ENCODE measurements around the gene SPATA17.

The SPATA17 gene

DNA sequence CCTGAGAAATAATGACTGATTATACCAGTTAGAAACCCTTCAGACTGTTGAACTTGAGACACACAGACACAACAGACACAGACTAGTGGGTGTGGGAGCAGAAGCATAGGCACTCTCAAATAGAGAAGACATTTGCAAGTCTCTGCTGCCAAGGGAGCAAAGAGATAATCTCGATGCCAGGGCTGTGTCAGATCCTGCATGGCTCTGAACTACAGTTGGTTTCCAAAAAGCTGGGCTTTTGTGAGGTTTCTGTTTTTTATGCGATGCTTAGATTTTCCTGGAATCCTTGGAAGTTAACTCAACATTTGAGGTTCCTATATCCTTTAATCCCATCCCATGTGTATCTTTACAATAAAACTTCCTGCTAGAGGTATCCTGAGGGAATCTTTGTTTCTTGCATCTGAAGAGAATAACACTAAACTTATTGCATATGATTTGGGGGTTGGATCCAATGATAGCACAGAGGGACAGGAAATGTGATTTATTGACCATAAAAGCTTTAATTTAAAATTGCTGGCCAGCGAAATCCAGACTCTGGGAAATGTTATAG lies 236.4 kb downstream of the SPATA17 start:
- TF ChIP-seq, protein P1, sequence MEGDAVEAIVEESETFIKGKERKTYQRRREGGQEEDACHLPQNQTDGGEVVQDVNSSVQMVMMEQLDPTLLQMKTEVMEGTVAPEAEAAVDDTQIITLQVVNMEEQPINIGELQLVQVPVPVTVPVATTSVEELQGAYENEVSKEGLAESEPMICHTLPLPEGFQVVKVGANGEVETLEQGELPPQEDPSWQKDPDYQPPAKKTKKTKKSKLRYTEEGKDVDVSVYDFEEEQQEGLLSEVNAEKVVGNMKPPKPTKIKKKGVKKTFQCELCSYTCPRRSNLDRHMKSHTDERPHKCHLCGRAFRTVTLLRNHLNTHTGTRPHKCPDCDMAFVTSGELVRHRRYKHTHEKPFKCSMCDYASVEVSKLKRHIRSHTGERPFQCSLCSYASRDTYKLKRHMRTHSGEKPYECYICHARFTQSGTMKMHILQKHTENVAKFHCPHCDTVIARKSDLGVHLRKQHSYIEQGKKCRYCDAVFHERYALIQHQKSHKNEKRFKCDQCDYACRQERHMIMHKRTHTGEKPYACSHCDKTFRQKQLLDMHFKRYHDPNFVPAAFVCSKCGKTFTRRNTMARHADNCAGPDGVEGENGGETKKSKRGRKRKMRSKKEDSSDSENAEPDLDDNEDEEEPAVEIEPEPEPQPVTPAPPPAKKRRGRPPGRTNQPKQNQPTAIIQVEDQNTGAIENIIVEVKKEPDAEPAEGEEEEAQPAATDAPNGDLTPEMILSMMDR (IDR thresholded peaks at IDR 0.05; ENCODE audit: low read depth, low read length): no peak
- DNase-seq (ENCODE audit: extremely low read depth, low read depth): no peak

DNA sequence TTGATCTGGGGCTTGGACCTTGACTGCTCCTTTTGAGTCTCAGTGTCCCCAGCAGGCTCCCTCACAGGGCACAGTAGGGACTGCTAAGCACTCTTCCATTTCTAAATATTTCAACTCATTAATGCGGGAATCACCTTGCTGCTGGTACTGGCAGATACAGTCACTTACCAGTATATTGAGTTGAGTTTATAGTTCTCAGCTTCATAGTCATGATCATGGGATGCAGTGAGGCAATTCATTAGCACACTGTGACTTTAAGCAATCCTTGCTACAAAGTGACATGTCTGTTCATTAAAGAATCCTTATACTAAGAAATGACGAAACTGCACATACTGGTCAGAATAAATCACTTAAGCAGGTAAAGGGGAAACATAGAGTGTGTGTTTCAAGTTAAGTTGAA lies 240.8 kb downstream of the SPATA17 start:
- TF ChIP-seq, protein P1 (IDR thresholded peaks at IDR 0.05; ENCODE audit: low read depth, low read length): no peak
- no peak for DNase-seq (ENCODE audit: extremely low read depth, low read depth)

DNA sequence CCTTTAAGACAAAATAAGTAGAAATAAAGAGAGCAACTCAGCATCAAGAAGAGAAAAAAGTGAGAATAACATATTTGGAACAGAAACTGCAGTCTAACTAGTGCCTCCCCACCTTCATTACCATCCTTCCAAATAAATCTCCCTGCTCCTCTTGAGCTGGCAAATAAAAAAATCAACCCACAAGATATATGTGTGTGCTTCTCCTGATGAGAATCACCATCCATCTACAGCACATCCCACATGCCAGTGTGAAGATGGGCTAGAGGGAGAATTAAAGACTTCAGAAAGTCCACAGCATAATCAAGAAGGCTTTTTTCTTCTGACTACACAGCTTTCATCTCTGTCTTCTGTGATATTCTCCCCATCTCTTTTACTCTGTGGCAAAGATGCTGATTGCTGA lies 244.1 kb downstream of the SPATA17 start:
- TF ChIP-seq, protein P1 (IDR thresholded peaks at IDR 0.05; ENCODE audit: low read depth, low read length): no peak
- DNase-seq (ENCODE audit: extremely low read depth, low read depth): no peak

DNA sequence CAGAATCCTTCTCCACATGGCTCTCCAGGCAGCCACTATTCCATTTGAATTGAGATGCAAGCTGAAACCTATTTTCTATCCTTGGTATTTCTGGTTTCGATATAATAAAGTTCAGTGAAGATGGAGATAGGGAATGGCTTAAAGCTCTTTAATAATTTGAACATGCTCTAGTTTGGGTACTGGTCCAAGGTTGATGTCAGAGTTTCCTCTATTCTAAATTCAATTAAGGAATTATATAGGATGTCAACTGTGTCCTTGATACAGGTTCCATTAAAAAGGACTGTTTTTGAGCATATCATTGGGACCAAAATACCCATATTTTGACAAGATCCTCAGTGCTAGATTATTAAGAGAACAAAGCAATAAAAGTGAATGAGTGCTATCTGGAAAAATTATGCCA lies 245.3 kb downstream of the SPATA17 start:
- TF ChIP-seq, protein P1 (IDR thresholded peaks at IDR 0.05; ENCODE audit: low read depth, low read length): no peak

DNA sequence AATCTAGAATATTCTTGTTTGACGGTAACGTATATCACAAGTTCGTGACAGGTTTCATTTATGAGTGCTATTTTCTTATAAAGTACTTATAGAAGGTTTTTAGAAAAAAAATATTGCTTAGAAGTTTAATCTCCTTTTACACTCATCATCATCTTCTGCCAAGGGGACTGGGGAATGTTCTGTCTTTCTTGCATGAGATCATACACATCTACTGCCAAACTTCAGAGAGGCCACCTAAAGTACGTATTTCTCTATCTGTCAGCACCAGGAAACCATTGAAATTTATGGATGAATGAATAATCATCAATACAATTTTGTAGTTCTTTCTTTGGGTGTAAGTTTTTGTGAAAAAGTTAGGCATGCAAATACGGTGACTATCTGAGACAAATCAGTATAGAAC lies 245.8 kb downstream of the SPATA17 start:
- TF ChIP-seq, protein P1 (IDR thresholded peaks at IDR 0.05; ENCODE audit: low read depth, low read length): no peak
- no peak for DNase-seq (ENCODE audit: extremely low read depth, low read depth)

More for the DNA sequence above, 245.3 kb downstream of the SPATA17 start:
- DNase-seq (ENCODE audit: extremely low read depth, low read depth): no peak

DNA sequence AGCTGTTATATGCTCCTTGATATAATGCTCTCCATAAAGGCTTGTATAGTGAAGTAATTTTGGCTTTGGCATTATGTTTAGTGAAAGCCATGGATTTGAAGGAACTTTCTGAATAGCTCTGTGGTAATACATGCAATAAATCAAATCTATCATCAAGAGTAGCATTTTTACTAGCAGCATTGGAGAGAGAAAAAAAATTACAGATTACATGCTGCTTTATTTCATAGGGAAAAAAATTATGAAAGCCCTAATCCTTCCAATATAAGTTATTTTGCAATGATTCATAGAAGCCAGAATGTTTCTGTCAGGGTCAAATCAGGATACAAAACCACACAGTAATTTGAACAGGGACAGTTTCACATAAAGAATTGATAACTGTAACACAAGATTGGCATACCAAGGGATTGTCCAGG lies 250.0 kb downstream of the SPATA17 start:
- TF ChIP-seq, protein P1 (IDR thresholded peaks at IDR 0.05; ENCODE audit: low read depth, low read length): no peak

DNA sequence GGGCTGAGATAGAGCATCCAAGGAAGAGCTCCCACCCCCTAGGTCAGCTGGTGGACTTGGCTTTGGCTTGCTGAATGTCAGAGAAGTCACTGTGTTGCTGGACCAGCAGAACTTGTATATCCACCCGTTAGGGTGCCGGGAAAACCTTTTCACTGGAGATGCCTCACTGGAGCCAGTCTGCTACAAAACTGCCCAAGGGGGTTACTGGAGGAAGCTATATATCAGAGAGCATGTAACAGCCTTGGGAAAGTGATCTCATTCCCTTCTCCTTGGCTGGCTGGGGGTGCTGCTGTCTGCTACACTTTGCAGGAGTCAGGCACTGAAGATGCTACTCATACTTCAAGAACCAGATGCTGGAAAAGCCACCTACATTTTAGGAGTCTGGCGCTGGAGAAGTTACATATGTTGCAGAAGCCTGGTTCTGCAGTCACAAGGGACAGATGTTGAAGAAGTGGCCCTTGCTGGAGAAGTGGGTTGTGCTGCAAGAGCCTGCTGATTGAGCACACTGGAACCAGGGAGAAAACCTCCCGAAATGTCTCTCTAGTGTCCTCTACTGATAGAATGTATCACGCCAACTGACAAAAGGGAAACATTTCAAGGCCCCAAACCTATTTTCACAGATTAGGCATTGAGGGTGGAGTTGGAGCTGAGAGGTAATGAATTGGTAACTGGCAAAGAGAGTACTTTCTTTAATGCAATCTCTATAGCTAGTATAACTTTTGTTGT lies 250.6 kb downstream of the SPATA17 start:
- no peak for DNase-seq (ENCODE audit: extremely low read depth, low read depth)
- TF ChIP-seq, protein P1 (IDR thresholded peaks at IDR 0.05; ENCODE audit: low read depth, low read length): no peak

More for the DNA sequence above, 250.0 kb downstream of the SPATA17 start:
- no peak for DNase-seq (ENCODE audit: extremely low read depth, low read depth)

Measured in AG09319 (cell line).